Stromal cell of bone marrow (primary cell): ENCODE results near the gene ZFYVE9.
"Not testable (repeated sequence)": the region's sequence is repeated elsewhere in the genome, so short reads cannot be mapped to it uniquely, and the experiment has no call there.

ENCODE experiments used
- DNase-seq: peaks from one replicate; pipeline ENCODE4 v3.0.0-alpha.2; 2012; ENCODE audit warnings: low read depth

Gene ZFYVE9

GRCh38 chr1:52141513-52142219 lies at the start of gene ZFYVE9:
ZFYVE9 (plus strand) TSS chr1:52142089; CDS start chr1:52233207, 91,118 bp downstream.
- peak; percentile 60 for DNase-seq

GRCh38 chr1:52094300-52094699 lies 47.6 kb upstream of the ZFYVE9 start:
- not testable (repeated sequence) for DNase-seq

- no peak for DNase-seq
These were observed 45.7 kb upstream of the ZFYVE9 start for GRCh38 chr1:52096216-52096615.

- no peak for DNase-seq
These were observed 43.6 kb upstream of the ZFYVE9 start for GRCh38 chr1:52098139-52098871.

- no peak for DNase-seq
These were observed 39.4 kb upstream of the ZFYVE9 start for GRCh38 chr1:52102336-52103013.

GRCh38 chr1:52111492-52111891 lies 30.4 kb upstream of the ZFYVE9 start:
- no peak for DNase-seq

GRCh38 chr1:52112489-52112888 lies 29.4 kb upstream of the ZFYVE9 start:
- DNase-seq, result no peak

- no peak for DNase-seq
These were observed 22.4 kb upstream of the ZFYVE9 start for GRCh38 chr1:52119301-52120079.

- no peak for DNase-seq
These were observed 19.5 kb upstream of the ZFYVE9 start for GRCh38 chr1:52122384-52122783.

- DNase-seq, result no peak
These were observed 18.3 kb upstream of the ZFYVE9 start for GRCh38 chr1:52123622-52124021.

GRCh38 chr1:52125736-52126359 lies 16.0 kb upstream of the ZFYVE9 start:
- no peak for DNase-seq

GRCh38 chr1:52127181-52128180 lies 14.4 kb upstream of the ZFYVE9 start:
- peak; percentile 44 for DNase-seq

GRCh38 chr1:52139817-52140540 lies 1.9 kb upstream of the ZFYVE9 start:
- DNase-seq, result peak; percentile 71

GRCh38 chr1:52140633-52141512 lies 1.0 kb upstream of the ZFYVE9 start:
- DNase-seq, result no peak

- no peak for DNase-seq
These were observed 613 bp downstream of the ZFYVE9 start for GRCh38 chr1:52142220-52143183.

GRCh38 chr1:52145137-52145536 lies 3.2 kb downstream of the ZFYVE9 start:
- no peak for DNase-seq

- not testable (repeated sequence) for DNase-seq
These were observed 8.6 kb downstream of the ZFYVE9 start for GRCh38 chr1:52150445-52150844.
